Mesendoderm (in vitro differentiated cells): Measurements from ENCODE around the gene SLC23A2.

Experiments used
- DNase-seq: peaks from one replicate; pipeline ENCODE4 v3.0.0; 2013
- H2AK5ac ChIP-seq: 2 replicates; pipeline ENCODE4 v1.6.1; 2013; ENCODE audit warnings: low read length, inconsistent platforms
- H2BK120ac ChIP-seq: 2 replicates; pipeline ENCODE4 v1.6.1; 2013; ENCODE audit warnings: low read depth, mild to moderate bottlenecking, low read length, moderate library complexity, mixed read lengths
- H2BK15ac ChIP-seq: replicated peaks from 2 replicates; pipeline ENCODE4 v1.6.1; 2013; ENCODE audit warnings: low read depth, mild to moderate bottlenecking, moderate library complexity
- H2BK5ac ChIP-seq: 2 replicates; pipeline ENCODE4 v1.6.1; 2013; ENCODE audit warnings: low read length, inconsistent platforms
- H3K18ac ChIP-seq: 2 replicates; pipeline ENCODE4 v1.6.1; 2013; ENCODE audit warnings: mild to moderate bottlenecking, low read length, mixed read lengths
- H3K23ac ChIP-seq: one replicate; pipeline ENCODE4 v1.6.1; 2013; ENCODE audit warnings: low read length
- H3K27ac ChIP-seq: 2 replicates; pipeline ENCODE4 v1.5.1; 2013; ENCODE audit warnings: low read depth, mild to moderate bottlenecking, inconsistent platforms, low read length, moderate library complexity
- H3K27me3 ChIP-seq: 2 replicates; pipeline ENCODE4 v1.6.1; 2013; ENCODE audit warnings: low read length, control low read depth, mild to moderate bottlenecking, inconsistent platforms; ENCODE audit not compliant: insufficient read depth, poor library complexity
- H3K36me3 ChIP-seq: 2 replicates; pipeline ENCODE4 v1.6.1; 2013; ENCODE audit warnings: low read length, inconsistent platforms; ENCODE audit not compliant: control insufficient read depth, insufficient read depth
- H3K4ac ChIP-seq: one replicate; pipeline ENCODE4 v1.6.1; 2013; ENCODE audit warnings: low read depth, mild to moderate bottlenecking, low read length, moderate library complexity
- H3K4me1 ChIP-seq: 2 replicates; pipeline ENCODE4 v1.6.1; 2013; ENCODE audit warnings: low read depth, low read length, inconsistent platforms; ENCODE audit not compliant: control insufficient read depth
- H3K4me2 ChIP-seq: 2 replicates; pipeline ENCODE4 v1.6.1; 2013; ENCODE audit warnings: low read length
- H3K4me3 ChIP-seq: 2 replicates; pipeline ENCODE4 v1.5.1; 2013; ENCODE audit warnings: mild to moderate bottlenecking, low read length
- H3K56ac ChIP-seq: one replicate; pipeline ENCODE4 v1.6.1; 2013; ENCODE audit warnings: low read length
- H3K79me1 ChIP-seq: 2 replicates; pipeline ENCODE4 v1.6.1; 2013; ENCODE audit warnings: low read length, inconsistent platforms
- H3K79me2 ChIP-seq: 2 replicates; pipeline ENCODE4 v1.6.1; 2013; ENCODE audit warnings: mild to moderate bottlenecking, low read length; ENCODE audit not compliant: control insufficient read depth, insufficient read depth
- H3K9ac ChIP-seq: 2 replicates; pipeline ENCODE4 v1.6.1; 2013; ENCODE audit warnings: low read length, inconsistent platforms
- H4K5ac ChIP-seq: one replicate; pipeline ENCODE4 v1.6.1; 2013; ENCODE audit warnings: low read length
- H4K8ac ChIP-seq: one replicate; pipeline ENCODE4 v1.6.1; 2013; ENCODE audit warnings: low read depth, mild to moderate bottlenecking, control low read depth, low read length, moderate library complexity
- WGBS: extraction: QIAGEN DNeasy Blood & Tissue Kit; methylation state at CpG from one replicate; pipeline ENCODE4 v1.1.7; 2013; ENCODE audit warnings: low lambda C conversion rate, missing lambda C conversion rate; ENCODE audit not compliant: insufficient coverage; ENCODE audit errors: extremely low coverage; 5-methylcytosine and 5-hydroxymethylcytosine counted together

Gene SLC23A2

DNA sequence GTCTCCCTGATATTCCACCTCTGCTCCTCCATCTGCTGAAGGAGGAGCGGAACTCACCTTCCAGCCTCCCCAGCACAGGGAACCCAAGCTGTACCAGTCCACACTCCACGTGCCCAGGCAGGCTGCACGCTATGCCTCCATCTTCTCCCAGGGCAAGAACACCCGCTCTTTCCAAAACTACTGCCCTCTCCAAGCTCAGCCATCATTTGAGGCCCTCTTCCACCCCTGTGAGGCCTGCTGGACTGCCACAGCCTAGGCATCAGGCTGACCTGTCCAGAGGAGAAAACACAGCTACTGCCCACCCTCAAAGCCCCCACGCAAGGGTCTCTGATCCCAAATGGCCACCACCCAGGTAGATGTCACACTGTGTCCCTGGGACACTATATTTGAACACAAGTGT is 179.7 kb downstream of the SLC23A2 start:
- H3K79me1 ChIP-seq = no peaks in the 10 kb centered on the region
- no peak overlapping the region for H3K23ac ChIP-seq
- H3K18ac ChIP-seq = no peak overlapping the region
- H3K9ac ChIP-seq = no peak overlapping the region
- no peak for DNase-seq
- no peaks in the 10 kb centered on the region for H3K27me3 ChIP-seq
- H3K4ac ChIP-seq = no peak overlapping the region
- H3K27ac ChIP-seq = no peak overlapping the region
- H4K8ac ChIP-seq = no peak overlapping the region
- no peak overlapping the region for H3K4me3 ChIP-seq
- H2BK120ac ChIP-seq = no peak overlapping the region
- no peak overlapping the region for H3K4me2 ChIP-seq
- no peak overlapping the region for H2BK15ac ChIP-seq
- H2AK5ac ChIP-seq = no peak overlapping the region
- WGBS = no CpG with 5 or more reads among the region's 5 CpGs
- no peaks in the 10 kb centered on the region for H3K36me3 ChIP-seq
- peak overlapping the region; percentile 15 for H3K56ac ChIP-seq
- no peak overlapping the region for H4K5ac ChIP-seq
- H3K79me2 ChIP-seq = no peaks in the 10 kb centered on the region
- no peak overlapping the region for H2BK5ac ChIP-seq
- H3K4me1 ChIP-seq = peaks cover 5% of the 10 kb centered on the region

DNA sequence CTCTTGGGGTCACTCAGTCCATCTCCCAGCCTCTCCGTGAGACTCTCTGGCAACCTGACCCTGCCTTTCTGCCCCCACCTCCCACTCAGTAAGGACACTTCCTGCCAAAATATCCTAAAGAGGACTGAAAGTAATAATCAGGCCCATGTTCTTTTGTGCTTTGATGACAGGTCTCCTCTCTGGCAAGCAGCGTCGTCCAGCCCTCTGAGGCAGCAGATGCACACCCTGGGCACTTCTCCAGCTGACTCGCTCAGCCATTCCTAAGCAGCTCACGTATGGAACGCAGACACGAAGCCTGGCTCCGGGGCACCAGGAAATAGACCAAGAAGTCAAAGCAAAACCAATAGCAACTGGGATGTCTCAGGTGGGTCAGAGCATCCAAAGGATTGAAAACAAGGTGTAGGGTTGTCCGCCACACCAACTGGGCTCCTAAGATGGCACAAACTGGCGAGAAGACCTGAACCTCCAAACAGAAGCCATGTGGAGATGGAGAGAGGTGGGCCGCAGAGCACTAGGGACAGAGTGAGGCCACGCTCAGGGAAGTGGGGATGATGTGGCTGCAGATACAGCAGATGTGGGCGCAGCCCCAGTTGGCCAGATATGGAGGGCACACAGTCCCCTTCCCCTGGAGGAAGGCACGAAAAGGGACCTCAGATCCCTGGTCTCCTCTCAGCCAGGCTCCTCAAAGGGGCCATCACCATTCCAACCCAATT is 180.3 kb downstream of the SLC23A2 start:
- Histone ChIP-seq H2BK15ac (no peak overlapping the region), H3K18ac (no peak overlapping the region), H3K27me3 (no peaks in the 10 kb centered on the region), H3K36me3 (no peaks in the 10 kb centered on the region), H3K9ac (no peak overlapping the region), H3K79me1 (no peaks in the 10 kb centered on the region), H3K27ac (no peak overlapping the region), H3K56ac (no peak overlapping the region), H3K23ac (no peak overlapping the region), H3K4me1 (peaks cover 5% of the 10 kb centered on the region), H3K4ac (no peak overlapping the region), H3K4me3 (no peak overlapping the region), H3K4me2 (no peak overlapping the region), H2BK120ac (no peak overlapping the region), H2BK5ac (no peak overlapping the region), H3K79me2 (no peaks in the 10 kb centered on the region), H4K5ac (no peak overlapping the region), H2AK5ac (no peak overlapping the region), H4K8ac (no peak overlapping the region)
- DNase-seq = no peak
- WGBS = no CpG with 5 or more reads among the region's 14 CpGs

DNA sequence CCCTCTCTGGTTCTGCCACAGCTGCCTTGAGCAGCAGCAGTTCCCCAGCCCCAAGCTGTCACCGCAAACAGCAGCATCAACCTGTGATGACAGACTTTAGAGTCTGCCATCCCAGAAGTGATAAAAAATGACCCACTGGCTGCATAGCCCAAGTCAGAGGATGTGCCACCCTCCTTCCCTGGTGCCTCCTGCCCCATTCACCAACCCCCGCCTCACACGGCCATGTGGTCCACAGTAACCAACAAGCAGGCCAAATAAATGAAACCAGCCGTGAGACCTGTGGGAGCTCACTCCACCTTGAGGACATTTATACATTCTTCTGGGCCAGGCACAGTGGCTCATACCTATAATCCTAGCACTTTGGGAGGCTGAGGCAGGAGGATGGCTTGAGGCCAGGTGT is 181.4 kb downstream of the SLC23A2 start:
- H3K27me3 ChIP-seq = no peaks in the 10 kb centered on the region
- no peak overlapping the region for H2BK5ac ChIP-seq
- H2AK5ac ChIP-seq = no peak overlapping the region
- no peak overlapping the region for H2BK120ac ChIP-seq
- H3K27ac ChIP-seq = no peak overlapping the region
- no peak overlapping the region for H3K56ac ChIP-seq
- H3K4me3 ChIP-seq = no peak overlapping the region
- H3K23ac ChIP-seq = no peak overlapping the region
- H4K8ac ChIP-seq = no peak overlapping the region
- no CpG with 5 or more reads among the region's 4 CpGs for WGBS
- no peak overlapping the region for H3K4me2 ChIP-seq
- H3K4ac ChIP-seq = no peak overlapping the region
- H4K5ac ChIP-seq = no peak overlapping the region
- no peak overlapping the region for H2BK15ac ChIP-seq
- H3K18ac ChIP-seq = no peak overlapping the region
- H3K79me1 ChIP-seq = no peaks in the 10 kb centered on the region
- H3K36me3 ChIP-seq = no peaks in the 10 kb centered on the region
- DNase-seq = no peak
- H3K4me1 ChIP-seq = peaks cover 5% of the 10 kb centered on the region
- no peak overlapping the region for H3K9ac ChIP-seq
- no peaks in the 10 kb centered on the region for H3K79me2 ChIP-seq

DNA sequence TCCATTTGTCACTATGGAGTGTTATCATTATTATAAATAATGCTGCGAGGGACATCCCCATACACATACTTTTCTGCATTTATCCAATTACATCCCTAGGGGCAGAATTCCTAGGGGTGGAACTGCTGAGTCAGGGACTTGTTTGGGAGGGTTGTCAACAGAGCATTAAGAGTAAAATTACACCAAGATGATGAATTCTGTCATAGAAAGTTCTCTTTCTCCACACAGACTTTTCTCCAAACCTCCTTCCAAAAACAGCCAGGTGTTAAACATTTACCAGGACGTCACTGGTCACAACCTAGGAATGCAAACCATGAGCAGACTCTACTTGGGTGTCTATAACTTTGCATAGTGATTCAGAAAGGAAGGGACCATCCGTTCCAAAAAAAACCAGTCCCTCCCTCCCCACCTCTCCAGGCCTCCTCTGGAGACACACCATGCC is 184.1 kb downstream of the SLC23A2 start:
- Histone ChIP-seq H3K4ac (no peak overlapping the region), H3K36me3 (no peaks in the 10 kb centered on the region), H4K8ac (no peak overlapping the region), H3K79me1 (no peaks in the 10 kb centered on the region), H2BK5ac (no peak overlapping the region), H2BK15ac (no peak overlapping the region), H2BK120ac (no peak overlapping the region), H4K5ac (no peak overlapping the region), H3K27ac (no peak overlapping the region), H3K27me3 (no peaks in the 10 kb centered on the region), H3K79me2 (no peaks in the 10 kb centered on the region), H3K9ac (no peak overlapping the region), H3K4me3 (no peak overlapping the region), H3K18ac (no peak overlapping the region), H3K4me1 (no peaks in the 10 kb centered on the region), H3K56ac (no peak overlapping the region), H3K23ac (no peak overlapping the region), H2AK5ac (no peak overlapping the region), H3K4me2 (no peak overlapping the region)
- WGBS = no CpG with 5 or more reads among the region's 3 CpGs
- no peak for DNase-seq

DNA sequence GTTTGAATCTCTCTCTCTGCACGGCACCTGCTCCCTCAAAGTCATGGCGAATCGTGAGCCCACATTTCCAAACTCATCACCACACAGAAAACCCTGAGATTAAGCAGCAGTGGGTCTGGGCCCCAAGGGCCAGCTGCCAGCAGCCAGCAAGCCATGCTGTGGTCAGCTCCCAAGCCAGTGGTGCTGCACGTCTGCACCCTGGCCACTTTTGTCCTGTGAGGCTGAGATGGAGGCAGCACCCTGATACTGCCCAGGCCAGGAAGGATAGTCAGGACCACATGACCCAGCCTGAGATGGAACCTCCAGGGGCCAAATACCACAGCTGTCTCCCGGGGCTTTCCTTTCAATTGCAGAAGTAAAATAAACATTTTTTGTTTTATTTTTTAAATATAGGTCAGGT is 185.7 kb downstream of the SLC23A2 start:
- Histone ChIP-seq H2AK5ac (no peak overlapping the region), H3K4me2 (no peak overlapping the region), H3K4me1 (no peaks in the 10 kb centered on the region), H3K79me1 (no peaks in the 10 kb centered on the region), H2BK120ac (no peak overlapping the region), H3K4ac (no peak overlapping the region), H3K56ac (no peak overlapping the region), H3K79me2 (no peaks in the 10 kb centered on the region), H3K27me3 (no peaks in the 10 kb centered on the region), H3K27ac (no peak overlapping the region), H3K18ac (no peak overlapping the region), H3K23ac (no peak overlapping the region), H3K36me3 (no peaks in the 10 kb centered on the region), H2BK5ac (no peak overlapping the region), H3K4me3 (no peak overlapping the region), H4K5ac (no peak overlapping the region), H3K9ac (no peak overlapping the region), H4K8ac (no peak overlapping the region), H2BK15ac (no peak overlapping the region)
- WGBS = no CpG with 5 or more reads among the region's 5 CpGs
- DNase-seq = no peak

DNA sequence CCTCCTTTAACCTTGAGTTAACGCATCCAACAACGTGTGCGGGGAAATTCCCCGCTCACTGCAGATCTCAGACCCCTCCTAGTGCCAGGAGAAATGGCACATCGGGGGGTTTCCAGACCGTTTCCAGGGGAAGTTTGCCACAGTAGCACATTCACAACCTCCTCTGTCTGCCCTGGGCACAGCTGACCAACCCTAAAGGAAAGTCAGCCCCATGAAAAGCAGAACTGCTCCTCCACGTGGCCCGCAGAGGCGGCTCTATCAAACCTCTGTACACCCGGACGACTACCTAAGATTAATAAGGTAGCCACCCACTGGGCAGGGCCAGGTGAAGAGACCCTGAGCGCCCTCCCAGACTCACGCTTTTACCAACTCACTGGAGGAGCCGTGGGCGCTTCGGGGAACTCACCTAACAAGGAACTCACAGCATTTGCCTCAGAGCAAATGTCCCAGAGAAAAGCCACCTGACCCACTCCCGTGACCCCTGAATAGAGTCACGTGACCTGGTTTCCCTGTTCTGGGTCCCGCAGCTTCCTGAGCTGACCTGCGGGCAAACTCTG is 186.5 kb downstream of the SLC23A2 start:
- Histone ChIP-seq H2BK120ac (no peak overlapping the region), H2BK5ac (no peak overlapping the region), H3K4me3 (no peak overlapping the region), H4K5ac (no peak overlapping the region), H3K27me3 (no peaks in the 10 kb centered on the region), H3K4ac (no peak overlapping the region), H2BK15ac (no peak overlapping the region), H4K8ac (no peak overlapping the region), H3K4me1 (no peaks in the 10 kb centered on the region), H2AK5ac (no peak overlapping the region), H3K23ac (no peak overlapping the region), H3K56ac (no peak overlapping the region), H3K4me2 (no peak overlapping the region), H3K79me2 (no peaks in the 10 kb centered on the region), H3K36me3 (no peaks in the 10 kb centered on the region), H3K9ac (no peak overlapping the region), H3K79me1 (no peaks in the 10 kb centered on the region), H3K18ac (no peak overlapping the region), H3K27ac (no peak overlapping the region)
- WGBS = no CpG with 5 or more reads among the region's 20 CpGs
- DNase-seq = no peak
